MM.1S (cell line): Measurements from ENCODE around the gene MRPL27.

ENCODE experiments used
- DNase-seq: peaks from one replicate; pipeline ENCODE4 v3.0.0-alpha.2; 2015
- H2AFZ ChIP-seq: fragments of 300-600 bp; sonication (generic); 2 replicates; pipeline ENCODE4 v1.6.0; 2016; ENCODE audit warnings: antibody characterized with exemption, low read length
- H3F3A ChIP-seq: fragments of 300-600 bp; sonication (generic); 2 replicates; pipeline ENCODE4 v1.6.1; 2016; ENCODE audit warnings: mild to moderate bottlenecking, antibody characterized with exemption, low read length, moderate library complexity, mixed read lengths; ENCODE audit not compliant: insufficient read depth
- H3K27ac ChIP-seq: fragments of 300-600 bp; sonication (generic); 2 replicates; pipeline ENCODE4 v1.5.1; 2016; ENCODE audit warnings: mild to moderate bottlenecking, low read length
- H3K27me3 ChIP-seq: fragments of 300-600 bp; sonication (generic); replicated peaks from 2 replicates; pipeline ENCODE4 v1.6.0; 2016; ENCODE audit warnings: low read length; ENCODE audit not compliant: insufficient read depth
- H3K36me3 ChIP-seq: fragments of 300-600 bp; sonication (generic); replicated peaks from 2 replicates; pipeline ENCODE4 v1.6.1; 2016; ENCODE audit warnings: mild to moderate bottlenecking, low read length, mixed read lengths; ENCODE audit not compliant: insufficient read depth
- H3K4me1 ChIP-seq: fragments of 300-600 bp; sonication (generic); 2 replicates; pipeline ENCODE4 v1.6.1; 2016; ENCODE audit warnings: low read length, mixed read lengths
- H3K4me2 ChIP-seq: fragments of 300-600 bp; sonication (generic); 2 replicates; pipeline ENCODE4 v1.6.0; 2016; ENCODE audit warnings: low read depth, low read length
- H3K4me3 ChIP-seq: fragments of 300-600 bp; sonication (generic); 2 replicates; pipeline ENCODE4 v1.5.1; 2016; ENCODE audit warnings: low read length, mixed read lengths
- H3K79me2 ChIP-seq: fragments of 300-600 bp; sonication (generic); 2 replicates; pipeline ENCODE4 v1.6.1; 2016; ENCODE audit warnings: mixed run types, low read length, mixed read lengths
- H3K9ac ChIP-seq: fragments of 300-600 bp; sonication (generic); 2 replicates; pipeline ENCODE4 v1.6.1; 2016; ENCODE audit warnings: low read length, mixed read lengths
- H3K9me2 ChIP-seq: fragments of 300-600 bp; sonication (generic); replicated peaks from 2 replicates; pipeline ENCODE4 v1.6.1; 2016; ENCODE audit warnings: mild to moderate bottlenecking, low read length, mixed read lengths; ENCODE audit not compliant: insufficient read depth
- H3K9me3 ChIP-seq: fragments of 300-600 bp; sonication (generic); replicated peaks from 2 replicates; pipeline ENCODE4 v1.6.1; 2016; ENCODE audit warnings: mild to moderate bottlenecking, low read length, mixed read lengths; ENCODE audit not compliant: insufficient read depth
- H4K20me1 ChIP-seq: fragments of 300-600 bp; sonication (generic); 2 replicates; pipeline ENCODE4 v1.6.1; 2016; ENCODE audit warnings: mild to moderate bottlenecking, low read length, moderate library complexity, mixed read lengths; ENCODE audit not compliant: insufficient read depth
- CTCF ChIP-seq: fragments of 300-600 bp; sonication (generic); IDR thresholded peaks from 2 replicates; pipeline ENCODE4 v1.5.1; 2016; ENCODE audit warnings: antibody characterized with exemption, low read length, mixed read lengths
- EZH2 ChIP-seq: fragments of 300-600 bp; sonication (generic); optimal IDR thresholded peaks from 2 replicates; pipeline ENCODE3; 2017; ENCODE audit warnings: low read depth, mild to moderate bottlenecking, antibody characterized with exemption, low read length, mixed read lengths
- EZH2phosphoT487 ChIP-seq: fragments of 300-600 bp; sonication (generic); IDR thresholded peaks from 2 replicates; pipeline ENCODE4 v1.6.1; 2018; ENCODE audit warnings: antibody characterized with exemption, low read length

Gene MRPL27

GRCh38 chr17:50354198-50354597 is 18.8 kb downstream of the MRPL27 start:
- Histone ChIP-seq H3K36me3 (no peaks in the 10 kb centered on the region), H3K9me2 (no peaks in the 10 kb centered on the region), H3K4me1 (no peaks in the 10 kb centered on the region), H3K79me2 (peaks cover under 1% of the 10 kb centered on the region; the same call in 1 of the 2 replicates), H3K9me3 (no peaks in the 10 kb centered on the region), H3K9ac (no peak overlapping the region), H3F3A (no peaks in the 10 kb centered on the region), H3K27ac (no peak overlapping the region), H3K4me3 (no peak overlapping the region), H2AFZ (no peak overlapping the region), H3K27me3 (no peaks in the 10 kb centered on the region), H4K20me1 (no peaks in the 10 kb centered on the region), H3K4me2 (no peak overlapping the region)
- no peak for DNase-seq
- no peak for TF ChIP-seq EZH2phosphoT487
- TF ChIP-seq EZH2, result no peak

GRCh38 chr17:50353600-50354195 is 19.3 kb downstream of the MRPL27 start:
- H3K36me3 ChIP-seq, result no peaks in the 10 kb centered on the region
- no peak for DNase-seq
- H3K9me2 ChIP-seq, result no peaks in the 10 kb centered on the region
- no peak overlapping the region for H2AFZ ChIP-seq
- TF ChIP-seq CTCF (no peak), EZH2phosphoT487 (no peak), EZH2 (no peak)
- H3K4me1 ChIP-seq, result no peaks in the 10 kb centered on the region
- no peaks in the 10 kb centered on the region for H3K9me3 ChIP-seq
- no peak overlapping the region for H3K9ac ChIP-seq
- peaks cover 3% of the 10 kb centered on the region; the same call in 1 of the 2 replicates for H3K79me2 ChIP-seq
- no peak overlapping the region for H3K4me2 ChIP-seq
- H3K4me3 ChIP-seq, result no peak overlapping the region
- no peaks in the 10 kb centered on the region for H4K20me1 ChIP-seq
- no peaks in the 10 kb centered on the region for H3F3A ChIP-seq
- H3K27me3 ChIP-seq, result no peaks in the 10 kb centered on the region
- no peak overlapping the region for H3K27ac ChIP-seq

GRCh38 chr17:50352693-50353599 is 20.0 kb downstream of the MRPL27 start:
- Histone ChIP-seq H3K36me3 (no peaks in the 10 kb centered on the region), H3K9me2 (no peaks in the 10 kb centered on the region), H3K4me1 (no peaks in the 10 kb centered on the region), H3K27ac (no peak overlapping the region), H3K9ac (no peak overlapping the region), H3K4me3 (no peak overlapping the region), H4K20me1 (no peaks in the 10 kb centered on the region), H3K79me2 (peaks cover 3% of the 10 kb centered on the region; the same call in 1 of the 2 replicates), H3K4me2 (no peak overlapping the region), H3K27me3 (no peaks in the 10 kb centered on the region), H2AFZ (no peak overlapping the region), H3F3A (no peaks in the 10 kb centered on the region), H3K9me3 (no peaks in the 10 kb centered on the region)
- DNase-seq, result no peak
- no peak for TF ChIP-seq CTCF
- TF ChIP-seq EZH2, result no peak
- TF ChIP-seq EZH2phosphoT487, result no peak
